ENCODE results near the gene TTN.

TTN gene

GRCh38 chr2:178480227-178481181 lies 326.7 kb downstream of the TTN start, which contains the start of gene PLEKHA3:
TSS of gene PLEKHA3 (plus strand) at chr2:178480457. CDS start at chr2:178480870, 413 bp downstream.
- peak within 1 kb of the TSS; percentile 79 for H3K4me3 ChIP-seq (ENCODE audit: extremely low read depth, insufficient read depth, low read length, poor library complexity, severe bottlenecking)
- whole genome bisulfite sequencing, 2 experiments (ENCODE audit: insufficient coverage in 2 of 2) = 0% methylated on average over 31 to 70 of the region's 92 CpGs

GRCh38 chr2:178479758-178480226 lies 327.4 kb downstream of the TTN start:
- peak overlapping the region; percentile 84 for H3K27ac ChIP-seq (ENCODE audit: low read depth, low read length, severe bottlenecking)
- peak overlapping the region; percentile 79 for H3K4me3 ChIP-seq (ENCODE audit: extremely low read depth, insufficient read depth, low read length, poor library complexity, severe bottlenecking)
- H3K36me3 ChIP-seq (ENCODE audit: control insufficient read depth, insufficient read depth, low read length) = no peaks in the 10 kb centered on the region
- H3K4me1 ChIP-seq (ENCODE audit: control insufficient read depth, insufficient read depth, low read length, poor library complexity, severe bottlenecking) = peaks cover 10% of the 10 kb centered on the region
- H3K9me3 ChIP-seq (ENCODE audit: control insufficient read depth, low read length) = no peaks in the 10 kb centered on the region
- 31 to 48% methylated on average over 12 to 17 of the region's 19 CpGs for whole genome bisulfite sequencing, 2 experiments (ENCODE audit: insufficient coverage in 2 of 2)

More at GRCh38 chr2:178480227-178481181, 326.7 kb downstream of the TTN start, which contains the start of gene PLEKHA3:
- peaks cover 10% of the 10 kb centered on the region for H3K4me1 ChIP-seq (ENCODE audit: control insufficient read depth, insufficient read depth, low read length, poor library complexity, severe bottlenecking)
- H3K36me3 ChIP-seq (ENCODE audit: control insufficient read depth, insufficient read depth, low read length) = no peaks in the 10 kb centered on the region
- peak within 1 kb of the TSS; percentile 96 for H3K27ac ChIP-seq (ENCODE audit: low read depth, low read length, severe bottlenecking)
- no peaks in the 10 kb centered on the region for H3K9me3 ChIP-seq (ENCODE audit: control insufficient read depth, low read length)

GRCh38 chr2:178479275-178479616 lies 328.0 kb downstream of the TTN start:
- Histone ChIP-seq H3K9me3 (ENCODE audit: control insufficient read depth, low read length) (no peaks in the 10 kb centered on the region), H3K27ac (ENCODE audit: low read depth, low read length, severe bottlenecking) (peak overlapping the region; percentile 96), H3K4me3 (ENCODE audit: extremely low read depth, insufficient read depth, low read length, poor library complexity, severe bottlenecking) (peak overlapping the region; percentile 67), H3K4me1 (ENCODE audit: control insufficient read depth, insufficient read depth, low read length, poor library complexity, severe bottlenecking) (peaks cover 10% of the 10 kb centered on the region), H3K36me3 (ENCODE audit: control insufficient read depth, insufficient read depth, low read length) (no peaks in the 10 kb centered on the region)
- WGBS, 2 experiments (ENCODE audit: insufficient coverage in 2 of 2) = 78 to 82% methylated on average over 2 to 4 of the region's 4 CpGs

GRCh38 chr2:178478439-178479274 lies 328.6 kb downstream of the TTN start, which contains the start of gene FKBP7:
TSS of gene FKBP7 (minus strand) at chr2:178478600. CDS start at chr2:178478499, 101 bp downstream.
- peak within 1 kb of the TSS; percentile 67 for H3K4me3 ChIP-seq (ENCODE audit: extremely low read depth, insufficient read depth, low read length, poor library complexity, severe bottlenecking)
- no peaks in the 10 kb centered on the region for H3K36me3 ChIP-seq (ENCODE audit: control insufficient read depth, insufficient read depth, low read length)
- WGBS, 2 experiments (ENCODE audit: insufficient coverage in 2 of 2) = 1 to 2% methylated on average over 47 to 52 of the region's 56 CpGs
- H3K4me1 ChIP-seq (ENCODE audit: control insufficient read depth, insufficient read depth, low read length, poor library complexity, severe bottlenecking) = peaks cover 10% of the 10 kb centered on the region
- H3K27ac ChIP-seq (ENCODE audit: low read depth, low read length, severe bottlenecking) = peak within 1 kb of the TSS; percentile 96
- H3K9me3 ChIP-seq (ENCODE audit: control insufficient read depth, low read length) = no peaks in the 10 kb centered on the region

GRCh38 chr2:178478130-178478438 lies 329.1 kb downstream of the TTN start:
- peak overlapping the region; percentile 67 for H3K4me3 ChIP-seq (ENCODE audit: extremely low read depth, insufficient read depth, low read length, poor library complexity, severe bottlenecking)
- H3K27ac ChIP-seq (ENCODE audit: low read depth, low read length, severe bottlenecking) = peak overlapping the region; percentile 96
- H3K4me1 ChIP-seq (ENCODE audit: control insufficient read depth, insufficient read depth, low read length, poor library complexity, severe bottlenecking) = peaks cover 10% of the 10 kb centered on the region
- no peaks in the 10 kb centered on the region for H3K36me3 ChIP-seq (ENCODE audit: control insufficient read depth, insufficient read depth, low read length)
- H3K9me3 ChIP-seq (ENCODE audit: control insufficient read depth, low read length) = no peaks in the 10 kb centered on the region
- 5 to 10% methylated on average over 7 to 10 of the region's 10 CpGs for WGBS, 2 experiments (ENCODE audit: insufficient coverage in 2 of 2)

- Histone ChIP-seq H3K4me1 (ENCODE audit: control insufficient read depth, insufficient read depth, low read length, poor library complexity, severe bottlenecking) (peaks cover 10% of the 10 kb centered on the region), H3K27ac (ENCODE audit: low read depth, low read length, severe bottlenecking) (no peak overlapping the region)
- WGBS, 2 experiments (ENCODE audit: insufficient coverage in 2 of 2) = 57 to 67% methylated on average over 1 of the region's 3 CpGs
Observed at GRCh38 chr2:178477443-178478129, 329.6 kb downstream of the TTN start.

GRCh38 chr2:178476477-178476876 lies 330.7 kb downstream of the TTN start:
- Histone ChIP-seq H3K4me1 (ENCODE audit: control insufficient read depth, insufficient read depth, low read length, poor library complexity, severe bottlenecking) (peaks cover 3% of the 10 kb centered on the region), H3K27ac (ENCODE audit: low read depth, low read length, severe bottlenecking) (no peak overlapping the region), H3K36me3 (ENCODE audit: control insufficient read depth, insufficient read depth, low read length) (no peaks in the 10 kb centered on the region), H3K4me3 (ENCODE audit: extremely low read depth, insufficient read depth, low read length, poor library complexity, severe bottlenecking) (no peak overlapping the region), H3K9me3 (ENCODE audit: control insufficient read depth, low read length) (no peaks in the 10 kb centered on the region)

More at GRCh38 chr2:178477443-178478129, 329.6 kb downstream of the TTN start:
- Histone ChIP-seq H3K4me3 (ENCODE audit: extremely low read depth, insufficient read depth, low read length, poor library complexity, severe bottlenecking) (peak overlapping the region; percentile 67), H3K36me3 (ENCODE audit: control insufficient read depth, insufficient read depth, low read length) (no peaks in the 10 kb centered on the region), H3K9me3 (ENCODE audit: control insufficient read depth, low read length) (no peaks in the 10 kb centered on the region)
